HG03521 (cell line): Measurements from ENCODE around the gene TAPBPL.
A peak's percentile ranks its signal among the peaks of the same experiment; 100 is the strongest.
"Not testable (repeated sequence)": the region's sequence is repeated elsewhere in the genome, so short reads cannot be mapped to it uniquely, and the experiment has no call there.

ENCODE experiments used
- ATAC-seq: cut with Tn5 transposase; IDR thresholded peaks from one replicate; pipeline ENCODE4 v1.9.1; 2021; ENCODE audit warnings: mild to moderate bottlenecking, moderate library complexity; ENCODE audit not compliant: unreplicated experiment

Gene TAPBPL

DNA sequence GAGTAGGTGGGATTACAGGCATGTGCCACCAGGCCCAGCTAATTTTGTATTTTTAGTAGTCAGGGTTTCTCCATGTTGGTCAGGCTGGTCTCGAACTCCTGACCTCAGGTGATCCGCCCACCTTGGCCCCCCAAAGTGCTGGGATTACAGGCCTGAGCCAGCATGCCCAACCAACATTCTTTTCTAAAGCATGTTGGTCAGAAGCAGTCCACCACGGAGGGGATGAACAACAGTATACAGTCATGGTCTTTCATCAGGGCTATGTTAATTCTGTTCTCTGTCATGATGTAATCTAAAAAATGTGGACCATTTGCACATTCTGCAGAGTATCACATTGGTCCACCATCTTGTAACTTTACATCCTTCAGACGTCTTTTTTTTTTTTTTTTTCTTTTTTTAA lies 37.6 kb downstream of the TAPBPL start:
- no peak for ATAC-seq

DNA sequence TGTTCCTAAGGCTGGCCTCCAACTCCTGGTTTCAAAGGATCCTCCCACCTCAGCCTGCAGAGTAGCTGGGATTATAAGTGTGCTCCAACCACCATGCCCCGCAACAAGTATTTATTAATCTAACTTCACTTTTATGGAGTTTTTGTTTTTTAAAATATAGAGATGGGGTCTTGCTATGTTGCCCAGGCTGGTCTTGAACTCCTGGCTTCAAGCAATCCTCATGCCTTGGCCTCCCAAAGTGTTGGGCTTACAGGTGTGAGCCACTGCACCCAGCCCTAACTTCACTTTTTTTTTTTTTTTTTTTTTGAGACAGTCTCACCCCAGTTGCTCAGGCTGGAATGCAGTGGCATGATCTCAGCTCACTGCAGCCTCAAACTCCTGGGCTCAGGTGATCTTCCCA lies 38.8 kb downstream of the TAPBPL start:
- not testable (repeated sequence) for ATAC-seq

DNA sequence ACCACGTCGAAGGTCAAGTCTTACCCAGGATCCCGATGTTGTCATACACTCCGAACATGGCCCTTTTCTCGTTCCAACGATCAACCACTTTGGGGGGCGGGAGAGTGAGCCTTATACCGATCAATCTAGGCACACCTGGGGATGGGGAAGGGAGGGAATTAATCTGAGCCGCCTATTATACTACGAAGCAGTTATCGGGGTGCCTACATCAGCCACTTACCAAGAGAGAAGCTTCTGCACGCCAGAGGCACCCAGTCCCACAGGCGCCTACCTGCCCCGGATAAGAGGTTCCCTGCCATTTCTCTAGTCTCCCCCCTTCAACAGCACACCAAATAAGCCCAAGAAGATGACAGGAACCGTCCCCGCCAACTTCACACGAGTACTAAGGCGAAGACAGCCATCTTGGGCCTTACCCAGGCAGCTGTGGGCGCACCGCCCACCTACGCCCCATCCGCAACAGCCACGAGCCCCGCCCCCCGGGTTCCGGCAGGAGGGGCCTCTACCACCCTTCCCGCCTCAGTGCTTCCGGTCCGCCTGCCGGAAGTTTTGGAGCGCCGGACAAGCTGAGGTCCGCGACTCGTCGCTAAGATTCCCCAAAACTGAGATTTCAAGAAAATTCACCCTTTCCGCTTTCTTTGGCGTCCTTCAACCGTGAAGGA lies 41.1 kb downstream of the TAPBPL start, which contains the start of gene MRPL51:
Gene MRPL51 (minus strand): TSS at position 425 of the 659 bp plus-strand sequence. CDS start 126 bp downstream, at position 299.
- ATAC-seq, result peak; percentile 66

DNA sequence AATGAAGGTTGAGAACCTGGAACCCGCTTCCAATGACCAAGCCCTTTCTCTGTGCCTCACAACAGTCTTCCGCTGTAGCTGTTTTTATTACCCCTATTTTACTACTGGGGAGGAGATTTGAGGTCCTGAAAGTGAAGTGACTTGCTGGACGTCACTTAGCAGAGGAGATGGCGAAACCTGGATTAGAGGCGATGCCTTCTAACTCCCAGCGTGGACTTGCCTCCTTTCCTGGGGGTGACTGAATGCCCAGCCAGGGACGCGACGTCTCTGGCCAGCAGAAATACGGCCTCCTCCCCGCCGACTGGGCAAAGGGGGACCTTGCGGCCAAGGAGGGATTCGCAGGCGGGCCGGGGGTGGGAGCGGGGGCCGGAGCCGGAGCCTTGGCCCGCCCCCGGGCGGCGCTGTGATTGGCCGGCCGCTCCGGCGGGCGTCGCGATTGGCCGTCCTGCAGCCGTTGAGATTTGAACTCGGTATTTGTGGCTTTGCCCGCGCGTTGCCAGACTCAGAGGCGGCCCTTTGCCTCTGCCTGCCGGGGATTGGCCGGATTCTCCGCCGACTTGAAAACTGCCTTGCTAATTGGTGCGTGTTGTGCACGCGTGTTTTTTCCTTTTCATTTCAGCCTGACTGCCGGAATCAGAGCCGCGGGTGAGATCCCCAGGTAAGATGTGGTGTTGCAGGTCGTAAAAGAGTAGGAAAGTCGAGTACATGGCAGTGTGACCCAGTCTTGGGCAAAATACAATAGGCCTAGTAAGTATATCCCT lies 41.8 kb downstream of the TAPBPL start, which contains the start of gene NCAPD2:
Gene NCAPD2 (plus strand): TSS at position 606 of the 761 bp plus-strand sequence. CDS start 997 bp downstream, outside the sequence.
- ATAC-seq, result peak; percentile 80

DNA sequence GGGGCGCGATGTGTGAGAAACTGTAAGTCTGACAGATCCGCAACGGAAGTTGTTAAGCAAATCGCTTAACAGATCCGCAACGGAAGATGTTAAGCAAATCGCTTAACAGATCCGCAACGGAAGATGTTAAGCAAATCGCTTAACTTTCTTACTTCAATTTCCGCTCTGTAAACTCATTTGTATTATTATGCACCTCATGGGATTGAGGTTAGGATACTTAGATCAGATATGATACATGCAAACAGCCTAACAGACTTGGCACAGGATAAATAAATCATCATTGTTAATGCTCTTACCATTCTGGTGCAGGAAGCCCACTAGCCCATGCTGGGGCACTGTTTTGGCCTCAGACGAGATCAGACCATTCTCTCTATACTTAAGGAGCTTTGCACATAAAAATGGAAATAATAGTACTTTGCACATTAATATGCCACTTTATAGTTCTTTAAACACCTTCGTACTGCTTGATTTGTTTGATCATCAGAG lies 42.5 kb downstream of the TAPBPL start:
- ATAC-seq, result no peak

DNA sequence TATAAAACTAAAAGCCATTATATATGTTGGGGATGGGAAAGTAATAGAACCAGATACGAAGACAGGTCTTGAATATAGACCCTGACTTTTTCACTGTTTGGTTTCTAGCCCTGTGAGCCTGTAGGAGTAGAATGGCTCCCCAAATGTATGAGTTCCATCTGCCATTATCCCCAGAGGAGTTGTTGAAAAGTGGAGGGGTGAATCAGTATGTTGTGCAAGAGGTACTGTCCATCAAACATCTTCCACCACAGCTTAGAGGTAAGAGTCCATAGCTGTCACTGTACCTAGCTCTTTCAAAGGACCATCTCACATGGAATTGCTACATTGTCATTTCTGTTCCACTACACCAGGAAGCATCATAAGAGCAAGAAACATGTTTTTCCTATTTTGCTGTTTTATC lies 43.1 kb downstream of the TAPBPL start:
- no peak for ATAC-seq

DNA sequence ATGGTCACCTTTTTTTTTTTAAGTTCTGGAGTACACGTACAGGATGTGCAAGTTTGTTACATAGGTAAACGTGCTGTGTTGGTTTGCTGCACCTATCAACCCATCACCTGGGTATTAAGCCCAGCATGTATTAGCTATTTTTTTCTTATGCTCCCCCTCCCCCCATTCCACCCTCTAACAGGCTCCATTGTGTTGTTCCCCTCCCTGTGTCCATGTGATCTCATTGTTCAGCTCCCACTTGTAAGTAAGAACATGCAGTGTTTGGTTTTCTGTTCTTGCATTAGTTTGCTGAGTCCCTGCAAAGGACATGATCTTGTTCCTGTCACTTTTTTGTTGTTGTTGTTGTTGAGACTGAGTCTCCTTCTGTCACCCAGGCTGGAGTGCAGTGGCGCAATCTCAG lies 45.4 kb downstream of the TAPBPL start:
- ATAC-seq, result not testable (repeated sequence)

DNA sequence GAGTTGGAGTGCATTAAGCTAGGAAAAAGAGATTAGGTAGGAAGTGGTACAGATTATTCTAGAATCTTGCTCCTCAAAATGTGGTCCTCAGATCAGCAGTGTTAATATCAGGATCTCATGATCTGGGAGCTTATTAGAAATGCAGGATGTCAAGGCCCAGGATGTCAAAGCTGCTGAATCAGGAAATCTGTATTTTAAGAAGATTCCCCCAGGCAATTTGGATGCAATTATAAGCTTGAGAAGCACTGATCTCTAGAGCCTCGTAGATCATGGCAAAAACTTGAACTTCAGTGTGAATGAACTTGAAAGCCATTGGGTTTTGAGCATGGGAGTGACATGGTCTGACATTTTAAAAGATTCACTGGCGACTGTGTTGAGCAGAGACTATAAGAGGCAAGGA lies 48.6 kb downstream of the TAPBPL start:
- no peak for ATAC-seq

DNA sequence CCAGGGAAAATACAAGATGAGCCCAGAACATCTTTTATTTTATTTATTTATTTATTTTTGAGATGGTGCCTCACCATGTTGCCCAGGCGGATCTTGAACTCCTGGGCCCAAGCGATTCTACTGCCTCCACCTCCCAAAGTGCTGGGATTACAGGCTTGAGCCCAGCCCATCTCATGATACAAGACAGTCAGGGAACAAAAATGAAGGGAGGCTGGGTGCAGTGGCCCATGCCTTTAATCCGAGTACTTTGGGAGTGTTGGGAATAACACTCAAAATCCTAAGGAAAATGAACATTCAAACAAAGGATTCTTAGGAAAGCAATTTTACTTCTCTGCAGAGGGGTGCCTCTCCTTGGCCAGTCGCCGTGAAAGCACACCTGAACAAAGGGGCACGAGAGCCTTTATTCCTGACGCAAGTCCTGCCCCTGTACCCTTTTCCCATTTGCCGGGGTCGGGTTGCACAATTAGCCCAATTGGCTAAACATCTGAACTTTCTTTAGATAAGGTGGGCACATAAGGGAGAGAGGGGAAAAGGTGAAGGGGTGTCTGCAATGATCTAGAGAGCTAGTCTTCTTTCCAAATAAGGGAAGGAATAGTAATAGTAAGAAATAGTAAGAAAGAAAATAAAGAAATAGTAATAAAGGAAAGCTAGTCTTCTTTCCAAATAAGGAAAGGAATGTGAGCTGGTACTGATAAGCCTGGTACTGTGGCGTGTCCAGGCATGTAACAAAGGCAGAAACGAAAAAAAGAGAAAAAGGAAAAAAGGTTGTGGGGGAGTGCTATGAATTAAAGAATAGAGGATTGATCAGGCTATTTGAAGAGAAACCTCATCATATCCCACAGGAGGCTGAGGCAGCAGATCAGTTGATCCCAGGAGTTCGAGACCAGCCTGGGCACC lies 55.5 kb downstream of the TAPBPL start:
- ATAC-seq, result no peak

DNA sequence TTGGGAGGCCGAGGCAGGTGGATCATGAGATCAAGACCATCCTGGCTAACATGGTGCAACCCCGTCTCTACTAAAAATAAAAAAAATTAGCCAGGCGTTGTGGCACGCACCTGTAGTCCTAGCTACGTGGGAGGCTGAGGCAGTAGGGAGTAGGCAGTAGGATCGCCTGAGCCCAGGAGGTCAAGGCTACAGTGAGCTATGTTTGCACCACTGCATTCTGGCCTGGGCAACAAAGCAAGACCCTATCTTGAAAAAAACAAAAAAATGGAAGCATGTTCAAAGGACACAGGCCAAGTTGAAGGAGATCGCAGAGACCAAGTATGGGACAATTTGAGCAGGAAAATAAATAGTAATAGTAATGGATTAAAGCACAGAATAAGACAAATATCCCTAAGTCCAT lies 56.2 kb downstream of the TAPBPL start:
- no peak for ATAC-seq
